ENCODE data around the gene TDRKH. TPM values are rescaled to one million over a fixed set of nuclear protein-coding genes. Genes with fewer than 3 reads are reported as not detected.

TDRKH gene
- total RNA-seq, 4 donors from 2014 or later, result 1.2 to 4.1 (median 3.1) TPM

DNA sequence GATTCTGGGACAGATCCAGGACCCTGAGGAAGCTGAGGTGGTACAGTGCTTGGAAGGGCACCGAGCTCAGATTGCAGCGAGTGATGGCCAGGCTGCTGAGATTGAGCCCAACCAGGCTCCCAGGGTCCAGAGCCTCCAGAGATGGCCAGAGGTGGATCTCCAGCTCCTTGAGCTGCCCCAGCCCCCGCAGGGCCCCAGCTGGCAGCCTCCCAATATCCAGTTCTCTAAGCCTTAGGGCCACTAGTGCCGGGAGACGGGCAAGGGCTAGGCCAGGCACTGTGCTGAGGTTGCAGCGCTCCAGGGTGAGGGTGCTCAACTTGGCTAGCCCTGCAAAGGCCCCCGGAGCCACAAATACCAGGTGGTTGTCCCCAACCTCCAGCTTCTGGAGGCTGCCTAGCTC lies 11.5 kb upstream of the TDRKH start:
- no peak for DNase-seq (ENCODE audit: low spot score in 2 of 2)
- TF ChIP-seq POLR2AphosphoS5 (IDR thresholded peaks at IDR 0.05) (no peak), EP300 (IDR thresholded peaks at IDR 0.05) (no peak), POLR2A (IDR thresholded peaks at IDR 0.05) (no peak)
- TF ChIP-seq, protein P1, sequence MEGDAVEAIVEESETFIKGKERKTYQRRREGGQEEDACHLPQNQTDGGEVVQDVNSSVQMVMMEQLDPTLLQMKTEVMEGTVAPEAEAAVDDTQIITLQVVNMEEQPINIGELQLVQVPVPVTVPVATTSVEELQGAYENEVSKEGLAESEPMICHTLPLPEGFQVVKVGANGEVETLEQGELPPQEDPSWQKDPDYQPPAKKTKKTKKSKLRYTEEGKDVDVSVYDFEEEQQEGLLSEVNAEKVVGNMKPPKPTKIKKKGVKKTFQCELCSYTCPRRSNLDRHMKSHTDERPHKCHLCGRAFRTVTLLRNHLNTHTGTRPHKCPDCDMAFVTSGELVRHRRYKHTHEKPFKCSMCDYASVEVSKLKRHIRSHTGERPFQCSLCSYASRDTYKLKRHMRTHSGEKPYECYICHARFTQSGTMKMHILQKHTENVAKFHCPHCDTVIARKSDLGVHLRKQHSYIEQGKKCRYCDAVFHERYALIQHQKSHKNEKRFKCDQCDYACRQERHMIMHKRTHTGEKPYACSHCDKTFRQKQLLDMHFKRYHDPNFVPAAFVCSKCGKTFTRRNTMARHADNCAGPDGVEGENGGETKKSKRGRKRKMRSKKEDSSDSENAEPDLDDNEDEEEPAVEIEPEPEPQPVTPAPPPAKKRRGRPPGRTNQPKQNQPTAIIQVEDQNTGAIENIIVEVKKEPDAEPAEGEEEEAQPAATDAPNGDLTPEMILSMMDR (IDR thresholded peaks at IDR 0.05), result no peak
- Histone ChIP-seq H3K36me3 (no peaks in the 10 kb centered on the region), H3K9me3 (no peaks in the 10 kb centered on the region), H3K27me3 (no peaks in the 10 kb centered on the region), H3K27ac (no peak overlapping the region), H3K4me1 (no peaks in the 10 kb centered on the region), H3K4me3 (no peak overlapping the region)
- WGBS, result 79% methylated on average over 2 of the region's 7 CpGs

DNA sequence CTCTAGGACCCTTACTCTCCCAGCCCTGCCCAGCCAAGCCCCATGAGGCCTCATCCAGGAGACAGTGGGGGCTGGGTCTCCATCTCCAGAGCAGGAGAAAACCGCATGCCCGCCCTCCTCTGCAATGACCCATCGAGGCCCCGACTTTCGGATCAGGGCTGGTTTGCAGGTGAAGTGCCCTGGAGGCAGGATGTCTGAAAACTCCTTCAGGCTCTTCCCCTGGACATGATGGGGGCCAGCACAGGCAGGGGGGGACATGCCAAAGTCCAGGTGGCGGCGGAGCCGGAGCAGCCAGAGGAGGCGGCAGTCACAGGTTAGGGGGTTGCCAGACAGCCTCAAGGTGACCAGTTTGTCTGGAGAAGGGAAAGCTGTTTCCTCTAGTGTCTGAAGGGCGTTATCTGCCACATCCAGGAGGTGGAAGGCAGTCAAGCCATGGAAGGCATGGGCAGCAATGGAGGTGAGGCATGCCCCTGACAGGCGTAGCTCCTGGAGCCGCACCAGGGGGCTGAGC lies 11.1 kb upstream of the TDRKH start:
- Histone ChIP-seq H3K36me3 (no peaks in the 10 kb centered on the region), H3K27me3 (no peaks in the 10 kb centered on the region), H3K9me3 (no peaks in the 10 kb centered on the region), H3K27ac (no peak overlapping the region), H3K4me1 (no peaks in the 10 kb centered on the region), H3K4me3 (no peak overlapping the region)
- peak in 1 of 2 donors; percentile 72 for DNase-seq (ENCODE audit: low spot score in 2 of 2)
- 83% methylated on average over 10 of the region's 12 CpGs for WGBS
- TF ChIP-seq EP300 (IDR thresholded peaks at IDR 0.05) (no peak), POLR2AphosphoS5 (IDR thresholded peaks at IDR 0.05) (no peak), POLR2A (IDR thresholded peaks at IDR 0.05) (no peak)
- TF ChIP-seq, protein P1 (IDR thresholded peaks at IDR 0.05), result no peak

DNA sequence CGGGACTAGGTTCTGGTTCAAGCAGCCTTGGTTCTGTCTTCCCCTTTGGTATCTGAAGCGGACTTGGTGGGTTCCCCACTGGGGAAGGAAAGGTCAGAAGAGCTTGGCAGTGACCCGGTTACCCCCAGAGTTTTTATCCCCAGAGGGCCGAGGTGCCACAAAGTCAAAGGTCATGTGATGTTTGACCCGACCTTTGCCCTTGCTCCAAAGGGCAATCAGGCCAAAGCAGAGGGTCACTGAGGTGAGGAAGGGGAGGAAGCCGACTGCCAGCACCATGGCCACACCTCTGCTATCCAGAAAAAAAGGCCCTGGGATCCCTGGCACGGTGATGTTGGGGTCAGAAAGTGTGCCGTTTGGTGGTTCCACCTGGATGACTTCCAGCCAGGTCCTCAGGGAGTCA lies 10.5 kb upstream of the TDRKH start:
- no peak for DNase-seq (ENCODE audit: low spot score in 2 of 2)
- Histone ChIP-seq H3K27ac (no peak overlapping the region), H3K4me3 (no peak overlapping the region), H3K9me3 (no peaks in the 10 kb centered on the region), H3K27me3 (no peaks in the 10 kb centered on the region), H3K4me1 (no peaks in the 10 kb centered on the region), H3K36me3 (no peaks in the 10 kb centered on the region)
- TF ChIP-seq EP300 (IDR thresholded peaks at IDR 0.05), result no peak
- TF ChIP-seq POLR2AphosphoS5 (IDR thresholded peaks at IDR 0.05), result no peak
- TF ChIP-seq, protein P1 (IDR thresholded peaks at IDR 0.05), result no peak
- TF ChIP-seq POLR2A (IDR thresholded peaks at IDR 0.05), result no peak
- WGBS, result 58% methylated on average over 5 of the region's 8 CpGs

DNA sequence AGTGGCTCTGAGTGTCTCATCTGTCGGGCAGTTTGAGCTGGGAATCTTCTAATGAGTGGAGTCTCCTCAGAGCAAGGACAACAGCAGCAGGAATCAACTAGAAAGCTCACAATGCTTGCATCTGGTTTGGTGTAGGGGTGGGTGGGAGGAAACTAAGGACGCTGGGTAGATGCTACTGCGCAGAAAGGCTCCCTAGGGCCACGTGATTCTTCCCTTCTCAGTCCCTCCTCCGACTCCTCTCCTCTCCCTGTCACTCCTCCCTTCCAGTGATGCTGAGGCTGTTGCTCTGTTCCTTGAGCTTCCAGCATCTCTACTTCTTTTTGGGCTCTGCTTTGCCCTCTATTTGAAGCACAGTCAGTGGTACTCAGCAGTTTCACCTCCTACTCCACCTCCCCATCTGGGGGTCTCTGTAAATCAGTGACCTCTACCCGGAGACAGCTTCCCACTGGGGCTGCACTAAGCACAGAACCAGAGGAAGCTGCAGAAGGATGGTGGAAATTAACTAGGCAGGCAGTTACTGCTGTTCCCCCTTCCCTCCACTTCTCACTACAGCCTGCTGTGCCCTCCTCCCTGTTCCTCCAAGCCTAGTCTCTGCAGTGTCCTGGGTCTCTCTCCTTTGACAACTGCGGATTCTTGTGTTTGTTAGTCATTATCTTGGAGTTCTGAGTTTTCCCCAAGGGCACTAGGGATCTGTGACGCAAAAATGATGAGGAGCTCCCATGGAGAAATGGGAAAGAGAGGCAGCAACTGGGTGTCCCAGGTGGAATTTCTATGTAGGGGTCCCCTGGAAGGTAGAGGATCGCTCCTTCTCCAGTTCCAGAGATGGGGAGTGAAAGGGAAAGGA lies 9.1 kb upstream of the TDRKH start:
- no peaks in the 10 kb centered on the region for H3K27me3 ChIP-seq
- WGBS, result 47% methylated on average over 9 of the region's 9 CpGs
- DNase-seq (ENCODE audit: low spot score in 2 of 2), result peak in 1 of 2 donors; percentile 8
- H3K9me3 ChIP-seq, result no peaks in the 10 kb centered on the region
- H3K4me1 ChIP-seq, result no peaks in the 10 kb centered on the region
- no peaks in the 10 kb centered on the region for H3K36me3 ChIP-seq
- H3K4me3 ChIP-seq, result no peak overlapping the region
- no peak overlapping the region for H3K27ac ChIP-seq
- TF ChIP-seq POLR2AphosphoS5 (IDR thresholded peaks at IDR 0.05) (no peak), EP300 (IDR thresholded peaks at IDR 0.05) (no peak), POLR2A (IDR thresholded peaks at IDR 0.05) (no peak)
- TF ChIP-seq, protein P1 (IDR thresholded peaks at IDR 0.05), result no peak

DNA sequence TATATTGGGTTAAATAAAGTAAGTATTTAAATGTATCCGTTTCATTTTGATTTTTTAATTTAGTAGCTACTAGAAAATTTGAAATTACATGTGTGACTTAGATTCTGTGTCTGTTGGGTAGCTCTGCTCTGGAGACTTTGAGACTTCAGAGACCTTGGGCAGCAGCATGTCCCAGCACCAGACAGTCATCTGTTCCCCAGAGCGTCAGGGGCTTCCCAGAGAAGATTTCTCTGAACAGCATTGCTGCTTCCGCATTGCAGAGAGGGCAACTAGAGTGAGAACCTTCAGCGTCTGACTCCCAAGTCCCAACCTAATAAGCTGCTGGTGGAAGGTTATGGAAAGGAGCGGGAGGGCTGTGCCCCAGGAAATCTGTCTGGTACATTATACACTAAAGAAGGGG lies 8.3 kb upstream of the TDRKH start:
- Histone ChIP-seq H3K27me3 (no peaks in the 10 kb centered on the region), H3K4me1 (no peaks in the 10 kb centered on the region), H3K36me3 (no peaks in the 10 kb centered on the region), H3K4me3 (no peak overlapping the region), H3K9me3 (no peaks in the 10 kb centered on the region), H3K27ac (no peak overlapping the region)
- 91% methylated on average over 4 of the region's 5 CpGs for WGBS
- peak in 1 of 2 donors; percentile 21 for DNase-seq (ENCODE audit: low spot score in 2 of 2)
- TF ChIP-seq, protein P1 (IDR thresholded peaks at IDR 0.05), result no peak
- TF ChIP-seq EP300 (IDR thresholded peaks at IDR 0.05), result no peak
- no peak for TF ChIP-seq POLR2AphosphoS5 (IDR thresholded peaks at IDR 0.05)
- TF ChIP-seq POLR2A (IDR thresholded peaks at IDR 0.05), result no peak
